CD14-positive monocyte (primary cell): ENCODE data around the gene PPFIBP2. TPM values are rescaled to one million over a fixed set of nuclear protein-coding genes. Genes with fewer than 3 reads are reported as not detected.

Experiments
- DNase-seq, 3 donors: peaks; one replicate each; pipeline ENCODE4 v3.0.0-alpha.2; 2011 to 2022
- H2AFZ ChIP-seq: 2 replicates; pipeline ENCODE4 v1.6.0; 2012; ENCODE audit warnings: mild to moderate bottlenecking, low read depth, low read length, inconsistent platforms; ENCODE audit not compliant: insufficient read depth, poor library complexity, severe bottlenecking
- H3K27ac ChIP-seq, 2 donors: 1 replicate in 1 of 2; 2 replicates in 1 of 2; pipeline ENCODE4 v1.5.1; 2012 to 2013; ENCODE audit warnings: low read length in 2 of 2, control low read depth in 1 of 2, inconsistent platforms in 1 of 2, low read depth in 1 of 2, mild to moderate bottlenecking in 1 of 2
- H3K27me3 ChIP-seq, 2 donors: one replicate each; pipeline versions ENCODE4 v1.6.0 to v1.6.1; 2011 to 2013; ENCODE audit warnings: low read length in 2 of 2; ENCODE audit not compliant: control insufficient read depth in 2 of 2, insufficient read depth in 2 of 2
- H3K36me3 ChIP-seq, 2 donors: replicated peaks in 1 of 2; 1 replicate in 1 of 2; 2 replicates in 1 of 2; pipeline versions ENCODE4 v1.5.1 to v1.6.1; 2012 to 2013; ENCODE audit warnings: low read length in 2 of 2, control low read depth in 1 of 2, inconsistent platforms in 1 of 2, mild to moderate bottlenecking in 1 of 2; ENCODE audit not compliant: insufficient read depth in 2 of 2, control insufficient read depth in 1 of 2
- H3K4me1 ChIP-seq, 2 donors: 1 replicate in 1 of 2; 2 replicates in 1 of 2; pipeline versions ENCODE4 v1.5.1 to v1.6.1; 2012 to 2013; ENCODE audit warnings: low read length in 2 of 2, control low read depth in 1 of 2, inconsistent platforms in 1 of 2, mild to moderate bottlenecking in 1 of 2, moderate library complexity in 1 of 2; ENCODE audit not compliant: insufficient read depth in 2 of 2, control insufficient read depth in 1 of 2
- H3K4me2 ChIP-seq: replicated peaks from 2 replicates; pipeline ENCODE3; 2012; ENCODE audit warnings: low read length, moderate library complexity, mild to moderate bottlenecking; ENCODE audit not compliant: poor library complexity, severe bottlenecking; ENCODE audit errors: extremely low read depth
- H3K4me3 ChIP-seq, 3 experiments: fragments of 200-600 bp in 1 of 3; sonication (generic) in 1 of 3; replicated peaks in 1 of 3; 1 replicate in 2 of 3; 2 replicates in 1 of 3; pipeline ENCODE4 v1.5.1; 2011 to 2013; ENCODE audit warnings: low read length in 3 of 3, mild to moderate bottlenecking in 3 of 3, control low read depth in 2 of 3, low read depth in 2 of 3, inconsistent platforms in 1 of 3, moderate library complexity in 1 of 3
- H3K79me2 ChIP-seq: 2 replicates; pipeline ENCODE4 v1.6.0; 2012; ENCODE audit warnings: mild to moderate bottlenecking, control low read depth, inconsistent platforms, low read length, moderate library complexity; ENCODE audit not compliant: insufficient read depth
- H3K9ac ChIP-seq: 2 replicates; pipeline ENCODE4 v1.6.0; 2017; ENCODE audit warnings: low read length, mild to moderate bottlenecking; ENCODE audit not compliant: insufficient read depth, poor library complexity, severe bottlenecking
- H3K9me3 ChIP-seq, 2 donors: replicated peaks in 1 of 2; 1 replicate in 1 of 2; 2 replicates in 1 of 2; pipeline versions ENCODE4 v1.5.1 to v1.6.1; 2012 to 2013; ENCODE audit warnings: low read length in 2 of 2, control low read depth in 1 of 2; ENCODE audit not compliant: control insufficient read depth in 1 of 2, insufficient read depth in 1 of 2
- H4K20me1 ChIP-seq: 2 replicates; pipeline ENCODE4 v1.6.0; 2012; ENCODE audit warnings: mild to moderate bottlenecking, low read length, control low read depth, moderate library complexity; ENCODE audit not compliant: insufficient read depth
- H3K27ac Mint-ChIP-seq, 7 donors: one replicate each; pipeline ENCODE4 v1.8.0; 2020; ENCODE audit warnings: mild to moderate bottlenecking in 7 of 7, mixed read lengths in 7 of 7, moderate library complexity in 6 of 7, inconsistent platforms in 2 of 7
- H3K27me3 Mint-ChIP-seq, 3 donors: one replicate each; pipeline ENCODE4 v1.8.0; 2021 to 2022; ENCODE audit warnings: low read depth in 3 of 3, mild to moderate bottlenecking in 3 of 3, mixed read lengths in 3 of 3, moderate library complexity in 3 of 3, inconsistent platforms in 1 of 3
- H3K36me3 Mint-ChIP-seq, 2 donors: one replicate each; pipeline ENCODE4 v1.8.0; 2020; ENCODE audit warnings: mixed read lengths in 2 of 2, inconsistent platforms in 1 of 2, mild to moderate bottlenecking in 1 of 2
- H3K4me1 Mint-ChIP-seq: one replicate; pipeline ENCODE4 v1.8.0; 2020; ENCODE audit warnings: mild to moderate bottlenecking, mixed read lengths
- H3K4me3 Mint-ChIP-seq, 2 donors: one replicate each; pipeline ENCODE4 v1.8.0; 2020; ENCODE audit warnings: mild to moderate bottlenecking in 2 of 2, mixed read lengths in 2 of 2, moderate library complexity in 1 of 2
- H3K9me3 Mint-ChIP-seq, 7 donors: one replicate each; pipeline ENCODE4 v1.8.0; 2020 to 2022; ENCODE audit warnings: mixed read lengths in 7 of 7, mild to moderate bottlenecking in 6 of 7, moderate library complexity in 6 of 7, inconsistent platforms in 2 of 7
- WGBS: methylation state at CpG from one replicate; pipeline ENCODE4 v1.1.5; 2013; ENCODE audit warnings: missing lambda C conversion rate; ENCODE audit not compliant: insufficient coverage; 5-methylcytosine and 5-hydroxymethylcytosine counted together
- intact Hi-C, 2 donors: fragments of 100-400 bp; cut with micrococcal nuclease; formaldehyde crosslinking; loops; one replicate each; pipeline versions ENCODE4 v1.15.0 to v1.15.1; 2023
- polyA plus RNA-seq, 3 donors: library from polyadenylated mRNA; depleted of rRNA in 1 of 3; unstranded in 2 of 3; stranded (reverse) in 1 of 3; fragments of 300-500 nt in 2 of 3; fragments of >200 nt in 1 of 3; fragmentation: Illumina TruSeq in 2 of 3; gene quantifications; 1 replicate in 2 of 3; 2 replicates in 1 of 3; pipeline ENCODE4 v1.2.3, GENCODE V29; 2012 to 2021
- TF ChIP-seq, protein P1 (sequence below): fragments of 200-600 bp; IDR thresholded peaks from one replicate; pipeline ENCODE4 v1.8.0; 2022; ENCODE audit warnings: antibody characterized with exemption, mild to moderate bottlenecking

PPFIBP2 gene
- polyA plus RNA-seq, 3 donors, result 5.9 to 41.6 (median 8.6) TPM

GRCh38 chr11:7592711-7593110 is 78.9 kb downstream of the PPFIBP2 start:
- Mint-ChIP-seq H3K27me3 (peaks cover 0 to 5% (median 0%) of the 10 kb centered on the region in 3 donors), H3K4me3 (peak overlapping the region; percentile 63 to 85), H3K9me3 (no peaks in the 10 kb centered on the region), H3K27ac (peak overlapping the region; percentile 92 to 98 (median 96)), H3K36me3 (peaks cover 27 to 28% of the 10 kb centered on the region in 2 donors), H3K4me1 (peaks cover 71% of the 10 kb centered on the region)
- Histone ChIP-seq H3K4me2 (peak overlapping the region; percentile 79), H3K27ac (peak overlapping the region; percentile 87 to 90), H3K27me3 (no peaks in the 10 kb centered on the region), H3K4me3 (peak overlapping the region in 2 of 3 experiments; percentile 42 to 71), H3K36me3 (peaks cover 11% of the 10 kb centered on the region in 2 donors), H3K4me1 (peaks cover 48 to 73% of the 10 kb centered on the region in 2 donors), H4K20me1 (no peaks in the 10 kb centered on the region), H2AFZ (no peak overlapping the region), H3K79me2 (peaks cover 29% of the 10 kb centered on the region), H3K9me3 (no peaks in the 10 kb centered on the region), H3K9ac (peak overlapping the region; percentile 44)
- peak; percentile 84 to 93 (median 92) for DNase-seq
- TF ChIP-seq, protein P1, sequence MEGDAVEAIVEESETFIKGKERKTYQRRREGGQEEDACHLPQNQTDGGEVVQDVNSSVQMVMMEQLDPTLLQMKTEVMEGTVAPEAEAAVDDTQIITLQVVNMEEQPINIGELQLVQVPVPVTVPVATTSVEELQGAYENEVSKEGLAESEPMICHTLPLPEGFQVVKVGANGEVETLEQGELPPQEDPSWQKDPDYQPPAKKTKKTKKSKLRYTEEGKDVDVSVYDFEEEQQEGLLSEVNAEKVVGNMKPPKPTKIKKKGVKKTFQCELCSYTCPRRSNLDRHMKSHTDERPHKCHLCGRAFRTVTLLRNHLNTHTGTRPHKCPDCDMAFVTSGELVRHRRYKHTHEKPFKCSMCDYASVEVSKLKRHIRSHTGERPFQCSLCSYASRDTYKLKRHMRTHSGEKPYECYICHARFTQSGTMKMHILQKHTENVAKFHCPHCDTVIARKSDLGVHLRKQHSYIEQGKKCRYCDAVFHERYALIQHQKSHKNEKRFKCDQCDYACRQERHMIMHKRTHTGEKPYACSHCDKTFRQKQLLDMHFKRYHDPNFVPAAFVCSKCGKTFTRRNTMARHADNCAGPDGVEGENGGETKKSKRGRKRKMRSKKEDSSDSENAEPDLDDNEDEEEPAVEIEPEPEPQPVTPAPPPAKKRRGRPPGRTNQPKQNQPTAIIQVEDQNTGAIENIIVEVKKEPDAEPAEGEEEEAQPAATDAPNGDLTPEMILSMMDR, result no peak
- intact Hi-C loops, result loop anchor here (5.0 to 10.0 kb wide), 3 partner anchors 70 to 392 kb away; partner anchors contain the start of genes EIF3F (in 1 of the 2) and PPFIBP2 (in 1 of the 2)
- 74% methylated on average over 2 of the region's 3 CpGs for WGBS

DNA sequence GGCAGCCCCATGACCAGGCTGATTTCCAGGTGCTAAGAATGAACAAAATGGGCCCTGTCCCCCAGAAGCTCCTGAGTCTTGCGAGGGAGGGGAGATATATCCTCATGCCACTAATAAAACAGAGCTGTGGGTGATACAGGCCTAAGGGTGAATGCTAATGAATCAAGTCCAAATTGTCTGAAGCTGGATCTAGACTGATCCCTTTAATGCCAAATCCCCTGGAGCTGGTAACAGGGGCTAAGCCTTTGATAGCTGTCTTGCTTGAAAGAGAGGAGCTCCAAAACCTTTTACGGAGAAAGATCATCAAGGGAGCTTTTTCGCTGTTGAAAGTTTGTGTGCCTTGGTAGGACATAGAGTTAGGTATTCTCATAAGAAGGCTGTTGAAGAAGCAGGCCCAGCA is 79.7 kb downstream of the PPFIBP2 start:
- peaks cover 71% of the 10 kb centered on the region for H3K4me1 Mint-ChIP-seq
- no peaks in the 10 kb centered on the region for H3K9me3 Mint-ChIP-seq
- TF ChIP-seq, protein P1, result no peak
- peak overlapping the region; percentile 92 to 98 (median 96) for H3K27ac Mint-ChIP-seq
- peaks cover 0 to 5% (median 0%) of the 10 kb centered on the region in 3 donors for H3K27me3 Mint-ChIP-seq
- Histone ChIP-seq H3K4me3 (peak overlapping the region in 2 of 3 experiments; percentile 42 to 71), H2AFZ (no peak overlapping the region), H3K9me3 (no peaks in the 10 kb centered on the region), H3K4me2 (peak overlapping the region; percentile 79), H3K27ac (peak overlapping the region; percentile 87 to 90), H3K9ac (peak overlapping the region; percentile 44), H4K20me1 (no peaks in the 10 kb centered on the region), H3K27me3 (no peaks in the 10 kb centered on the region), H3K4me1 (peaks cover 48 to 73% of the 10 kb centered on the region in 2 donors), H3K79me2 (peaks cover 29% of the 10 kb centered on the region), H3K36me3 (peaks cover 10 to 12% of the 10 kb centered on the region in 2 donors)
- H3K4me3 Mint-ChIP-seq, result peak overlapping the region; percentile 63 to 85
- no peak for DNase-seq
- intact Hi-C loops, result loop anchor here (5.0 to 10.0 kb wide), 3 partner anchors 71 to 391 kb away; partner anchors contain the start of genes EIF3F (in 1 of the 2) and PPFIBP2 (in 1 of the 2)
- 100% methylated on average over 2 of the region's 3 CpGs for WGBS
- H3K36me3 Mint-ChIP-seq, result peaks cover 22 to 29% of the 10 kb centered on the region in 2 donors
